ENCODE measurements around the gene MLEC.
"Not testable (repeated sequence)": the region's sequence is repeated elsewhere in the genome, so short reads cannot be mapped to it uniquely, and the experiment has no call there.

- TF ChIP-seq EZH2phosphoT487 (IDR thresholded peaks at IDR 0.05; ENCODE audit: borderline replicate concordance, low read length); CTCF (IDR thresholded peaks at IDR 0.05; ENCODE audit: low read depth, low read length, poor library complexity, severe bottlenecking): not testable (repeated sequence)
These were observed 45.2 kb downstream of the MLEC start for GRCh38 chr12:120732198-120732597.
